HG03097 (cell line): ENCODE data around the gene ZC3H10.

Experiments
- ATAC-seq: cut with Tn5 transposase; IDR thresholded peaks from one replicate; pipeline ENCODE4 v1.9.1; 2021; ENCODE audit not compliant: unreplicated experiment, low FRiP score

The ZC3H10 gene

DNA sequence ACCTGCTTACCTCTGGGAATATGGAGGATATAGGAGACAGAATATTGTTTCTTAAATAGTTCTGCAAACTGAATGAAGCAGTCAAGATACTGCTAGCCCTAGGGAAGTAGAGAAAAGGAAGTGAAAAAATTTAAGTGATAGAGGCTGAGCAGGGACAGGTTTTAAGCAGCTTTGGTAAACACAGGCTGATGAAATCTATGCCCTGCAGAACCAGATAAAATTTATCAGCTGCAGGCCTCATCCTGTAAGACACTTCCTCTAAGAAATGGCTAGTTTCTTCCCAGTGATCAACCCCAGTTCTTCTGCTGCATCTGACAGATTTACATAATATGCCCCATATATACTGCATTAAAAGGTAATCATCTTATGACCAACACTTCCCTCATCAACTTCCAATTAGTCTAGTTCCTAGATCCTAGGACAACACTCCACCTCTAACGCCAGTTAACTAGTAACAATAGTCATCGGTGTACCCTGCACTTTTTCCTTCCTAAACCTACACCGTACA lies 8.7 kb downstream of the ZC3H10 start:
- no peak for ATAC-seq

DNA sequence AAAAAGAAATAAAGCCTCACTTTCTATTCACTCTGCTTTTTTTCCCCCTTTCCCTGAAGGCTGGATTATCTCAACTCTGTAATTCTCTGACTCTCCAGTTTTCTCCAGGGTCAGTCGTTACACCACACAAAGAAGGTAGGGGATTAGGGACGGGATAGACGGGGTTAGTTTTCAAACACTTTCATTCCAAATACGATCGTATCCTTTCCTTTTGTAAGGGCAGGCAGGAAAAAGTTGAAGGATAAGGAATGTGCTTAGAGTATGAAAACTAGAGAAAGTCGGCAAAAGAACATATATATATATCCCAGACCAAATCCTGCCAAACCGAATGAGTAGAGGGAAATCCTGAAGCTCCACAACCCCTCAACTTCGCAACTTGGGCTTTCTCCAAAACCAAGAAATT lies 9.4 kb downstream of the ZC3H10 start:
- no peak for ATAC-seq

DNA sequence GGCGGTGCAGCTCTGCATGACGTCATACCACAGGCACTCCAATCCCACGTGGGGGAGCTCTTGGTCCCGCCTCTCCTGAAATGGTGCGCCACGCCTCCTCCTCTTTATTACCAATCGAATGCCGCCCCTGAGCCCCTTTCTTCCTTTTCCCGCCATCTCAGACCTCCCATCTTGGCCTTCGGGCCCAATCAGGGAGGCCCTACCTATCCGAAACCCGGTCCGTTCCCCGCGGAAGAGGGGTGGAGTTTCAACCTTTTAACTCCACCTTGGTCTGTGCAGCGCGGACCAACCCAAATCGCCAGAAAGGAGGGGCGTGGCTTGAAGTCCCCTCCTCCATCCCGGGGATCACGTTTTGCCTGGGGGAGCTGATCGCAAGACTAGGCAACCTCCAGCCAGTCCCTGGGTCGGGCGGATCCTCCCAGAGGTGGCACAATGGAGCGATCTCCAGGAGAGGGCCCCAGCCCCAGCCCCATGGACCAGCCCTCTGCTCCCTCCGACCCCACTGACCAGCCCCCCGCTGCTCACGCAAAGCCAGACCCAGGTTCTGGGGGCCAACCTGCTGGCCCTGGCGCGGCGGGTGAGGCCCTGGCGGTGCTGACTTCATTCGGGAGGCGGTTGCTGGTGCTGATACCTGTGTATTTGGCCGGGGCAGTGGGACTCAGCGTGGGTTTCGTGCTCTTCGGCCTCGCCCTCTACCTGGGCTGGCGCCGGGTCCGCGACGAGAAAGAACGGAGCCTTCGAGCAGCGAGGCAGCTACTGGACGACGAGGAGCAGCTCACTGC lies 10.0 kb downstream of the ZC3H10 start, which contains the start of gene ESYT1:
Gene ESYT1, plus strand, starts transcription at position 380 of the 782 bp plus-strand sequence. Its CDS starts 53 bp downstream, at position 433.
- ATAC-seq: peak; percentile 79

DNA sequence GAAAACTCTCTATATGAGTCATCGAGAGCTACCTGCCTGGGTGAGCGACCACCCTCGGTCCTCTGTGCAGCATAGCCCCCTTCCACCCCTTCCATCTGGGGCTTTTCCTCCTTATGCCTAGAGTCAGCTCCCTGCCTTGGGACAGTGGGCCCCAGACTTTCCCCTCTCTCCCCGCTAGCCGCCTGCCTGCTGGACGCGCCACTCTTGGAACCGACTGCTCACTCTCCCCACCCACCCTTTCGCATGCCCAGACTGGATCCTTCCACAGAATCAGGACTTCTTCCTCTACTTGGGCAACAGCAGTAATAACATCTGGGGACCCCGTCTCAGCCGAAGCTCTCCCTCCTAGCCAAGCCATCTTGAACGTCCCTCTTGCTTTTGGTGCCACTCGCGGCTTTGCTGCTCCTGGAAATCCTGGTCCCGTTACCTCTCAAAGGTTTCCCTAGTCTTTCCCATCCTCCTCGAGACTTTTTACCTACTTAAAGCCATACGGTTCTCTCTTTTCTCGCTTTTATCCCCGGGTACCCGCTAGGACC lies 10.7 kb downstream of the ZC3H10 start:
- ATAC-seq: no peak

DNA sequence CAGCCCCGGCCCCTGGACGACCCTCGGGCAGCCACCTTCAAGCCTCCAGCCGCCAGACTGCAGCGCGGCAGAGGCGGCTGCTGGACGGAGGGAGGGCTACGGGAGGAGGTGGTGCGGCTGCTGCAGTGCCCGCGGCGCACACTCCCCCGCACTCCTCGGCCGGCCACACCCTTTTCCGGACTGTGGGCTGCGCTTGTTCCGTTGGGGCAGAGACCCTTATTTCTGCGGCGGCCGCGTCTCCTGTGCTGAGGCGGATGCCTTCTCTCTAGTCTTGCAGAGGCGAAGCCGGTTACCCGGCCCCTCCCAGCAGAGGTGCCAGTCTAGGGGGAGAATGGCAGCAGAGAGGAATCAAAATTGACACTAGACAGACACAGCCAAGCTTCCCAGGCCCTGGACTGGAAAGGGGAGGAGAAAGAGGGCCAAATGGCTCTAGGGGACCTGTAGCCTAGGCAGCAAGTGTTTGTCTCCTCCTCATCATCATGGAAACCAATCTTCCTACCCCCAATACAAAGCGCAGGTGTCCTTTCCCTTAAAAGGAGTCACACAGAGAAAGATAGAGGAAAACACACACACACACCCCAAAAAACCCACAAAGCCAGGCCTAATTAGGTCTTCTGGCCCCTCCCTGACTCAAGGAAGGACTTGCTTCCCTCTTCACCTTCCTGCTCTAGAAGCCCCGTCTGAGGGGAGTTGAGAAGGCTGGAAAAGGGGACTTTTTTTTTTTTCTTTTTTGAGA lies 11.3 kb downstream of the ZC3H10 start:
- no peak for ATAC-seq

DNA sequence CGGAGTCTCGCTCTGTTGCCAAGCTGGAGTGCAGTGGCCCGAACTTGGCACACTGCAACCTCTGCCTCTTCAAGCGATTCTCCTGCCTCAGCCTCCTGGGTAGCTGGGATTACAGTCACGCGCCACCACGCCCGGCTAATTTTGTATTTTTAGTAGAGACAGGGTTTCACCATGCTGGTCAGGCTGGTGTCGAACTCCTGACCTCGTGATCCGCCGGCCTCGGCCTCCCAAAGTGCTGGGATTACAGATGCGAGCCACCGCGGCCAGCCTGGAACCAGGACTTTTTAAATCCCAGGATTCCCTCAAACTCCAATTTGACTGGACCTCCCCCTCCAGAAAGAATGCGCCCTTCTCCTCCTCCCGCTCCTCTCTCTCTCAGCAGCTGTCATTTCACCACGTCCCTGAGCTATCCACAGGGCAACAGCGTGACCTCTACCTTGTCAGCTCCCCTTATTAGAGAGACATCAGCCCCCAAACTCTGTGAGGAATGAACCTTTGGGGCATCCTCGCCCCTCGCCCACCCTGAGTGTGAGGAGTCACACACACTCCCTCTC lies 12.0 kb downstream of the ZC3H10 start:
- no peak for ATAC-seq

DNA sequence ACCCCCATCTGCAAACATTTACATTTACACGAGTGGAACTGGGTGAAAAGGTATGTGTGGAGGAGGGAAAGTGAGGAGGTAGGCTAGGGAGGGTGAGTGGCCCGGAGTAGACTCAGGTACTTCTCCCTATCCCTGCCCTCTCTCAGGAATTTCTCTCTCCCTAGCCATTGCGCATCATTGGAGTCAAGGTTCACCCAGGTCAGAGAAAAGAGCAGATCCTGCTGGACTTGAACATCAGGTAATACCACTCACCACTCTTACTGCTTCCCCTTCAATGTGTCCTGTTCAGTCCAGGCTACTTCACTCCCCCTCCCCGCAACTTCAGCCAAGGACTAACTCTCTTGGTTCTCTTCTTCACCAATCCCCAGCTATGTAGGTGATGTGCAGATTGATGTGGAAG lies 12.8 kb downstream of the ZC3H10 start:
- ATAC-seq: no peak

DNA sequence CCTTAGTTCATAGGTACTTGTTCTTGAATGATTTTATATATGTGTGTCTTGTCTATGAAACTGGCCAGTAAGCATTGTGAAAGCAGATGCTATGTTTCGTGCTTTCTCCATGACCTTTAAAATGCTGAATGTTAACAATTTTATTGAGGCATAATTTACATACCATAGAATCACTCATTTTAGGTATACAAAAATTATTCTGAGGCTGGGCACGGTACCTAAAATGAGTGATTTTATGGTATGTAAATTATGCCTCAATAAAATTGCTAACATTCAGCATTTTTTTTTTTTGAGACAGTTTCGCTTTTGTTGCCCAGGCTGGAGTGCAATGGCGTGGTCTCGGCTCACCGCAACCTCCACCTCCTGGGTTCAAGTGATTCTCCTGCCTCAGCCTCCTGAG lies 16.8 kb downstream of the ZC3H10 start:
- no peak for ATAC-seq

DNA sequence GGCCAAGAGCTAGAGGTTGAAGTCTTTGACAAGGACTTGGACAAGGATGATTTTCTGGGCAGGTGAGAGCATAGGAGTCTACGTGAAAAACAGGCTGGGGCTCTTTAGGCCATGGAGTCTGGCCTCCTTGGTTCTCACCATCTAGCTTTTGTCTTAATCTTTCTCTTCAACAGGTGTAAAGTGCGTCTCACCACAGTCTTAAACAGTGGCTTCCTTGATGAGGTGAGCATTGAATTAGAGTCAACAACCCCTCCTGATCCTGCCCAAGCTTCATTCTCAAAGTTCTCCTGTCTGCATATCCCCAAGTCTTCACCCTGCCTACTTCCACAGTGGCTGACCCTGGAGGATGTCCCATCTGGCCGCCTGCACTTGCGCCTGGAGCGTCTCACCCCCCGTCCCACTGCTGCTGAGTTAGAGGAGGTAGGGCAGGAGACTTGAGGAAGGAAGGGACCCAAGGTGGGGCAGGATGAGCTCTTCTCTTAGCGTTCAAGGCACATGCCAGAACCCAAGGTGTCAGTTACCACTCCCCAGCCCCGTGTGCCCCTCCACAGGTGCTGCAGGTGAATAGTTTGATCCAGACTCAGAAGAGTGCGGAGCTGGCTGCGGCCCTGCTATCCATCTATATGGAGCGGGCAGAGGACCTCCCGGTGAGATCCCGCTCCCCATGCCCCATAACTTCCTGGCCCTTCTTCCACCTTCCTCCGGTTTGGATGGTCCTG lies 19.9 kb downstream of the ZC3H10 start:
- no peak for ATAC-seq

DNA sequence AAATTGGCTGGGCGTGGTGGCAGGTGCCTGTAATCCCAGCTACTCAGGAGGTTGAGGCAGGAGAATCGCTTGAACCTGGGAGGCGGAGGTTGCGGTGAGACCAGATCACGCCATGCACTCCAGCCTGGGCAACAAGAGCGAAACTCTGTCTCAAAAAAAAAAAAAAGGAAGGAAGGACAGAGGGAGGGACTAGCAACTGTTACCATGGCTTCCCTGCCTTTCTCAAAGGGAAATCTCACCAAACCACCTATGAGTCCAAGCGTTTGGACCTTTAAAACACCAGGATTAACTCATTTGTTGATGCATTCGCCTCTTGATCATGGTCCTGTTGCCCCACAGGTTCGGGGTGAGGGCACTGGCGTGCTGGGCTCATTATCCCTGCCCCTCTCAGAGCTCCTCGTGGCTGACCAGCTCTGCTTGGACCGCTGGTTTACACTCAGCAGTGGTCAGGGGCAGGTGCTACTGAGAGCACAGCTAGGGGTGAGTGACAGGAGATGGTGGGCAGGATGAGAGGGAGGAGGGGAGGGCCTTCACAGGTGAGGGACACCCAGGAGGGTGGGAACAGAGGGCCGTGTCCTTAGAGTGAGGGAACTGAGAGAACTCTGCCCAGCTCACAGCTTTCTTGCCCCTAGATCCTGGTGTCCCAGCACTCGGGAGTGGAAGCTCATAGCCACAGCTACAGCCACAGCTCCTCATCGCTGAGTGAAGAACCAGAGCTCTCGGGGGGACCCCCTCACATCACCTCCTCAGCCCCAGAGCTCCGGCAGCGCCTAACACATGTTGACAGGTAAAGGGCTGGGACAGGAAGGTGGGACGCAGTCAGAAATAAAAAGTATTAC lies 24.1 kb downstream of the ZC3H10 start:
- ATAC-seq: no peak

DNA sequence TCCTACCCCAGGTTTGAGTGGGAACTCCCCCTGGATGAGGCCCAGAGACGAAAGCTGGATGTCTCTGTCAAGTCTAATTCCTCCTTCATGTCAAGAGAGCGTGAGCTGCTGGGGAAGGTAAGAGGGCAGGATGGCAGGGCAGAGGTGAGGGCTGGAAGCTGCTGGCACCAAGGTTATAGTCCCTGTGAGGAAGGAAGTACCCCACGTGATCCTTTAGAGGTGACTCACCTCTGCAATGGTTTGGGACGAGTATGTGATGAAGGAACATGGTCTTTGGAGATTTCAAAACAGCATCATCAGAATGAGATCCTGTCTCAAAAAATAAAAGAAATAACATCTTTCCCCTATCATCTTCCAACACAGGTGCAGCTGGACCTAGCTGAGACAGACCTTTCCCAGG lies 25.2 kb downstream of the ZC3H10 start:
- no peak for ATAC-seq

DNA sequence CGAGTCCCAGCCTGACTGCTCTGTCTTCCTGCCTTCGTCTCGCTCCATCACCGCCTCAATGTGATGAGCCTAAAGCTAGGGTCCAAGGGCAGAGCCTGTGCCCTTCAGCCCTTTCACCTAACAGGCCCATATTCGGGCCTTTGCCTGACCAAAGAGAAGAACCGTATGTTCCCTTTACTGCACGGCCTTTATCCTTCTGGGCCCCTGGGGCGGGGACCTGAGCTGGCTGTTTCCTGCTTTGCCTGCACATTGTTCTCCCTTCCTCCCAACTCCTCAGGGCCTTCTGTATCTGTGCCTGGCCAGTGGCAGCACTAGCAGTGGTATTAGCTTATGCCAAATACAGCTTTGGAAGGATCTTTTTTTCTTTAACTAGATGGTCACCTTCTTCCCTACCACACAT lies 25.8 kb downstream of the ZC3H10 start:
- no peak for ATAC-seq

DNA sequence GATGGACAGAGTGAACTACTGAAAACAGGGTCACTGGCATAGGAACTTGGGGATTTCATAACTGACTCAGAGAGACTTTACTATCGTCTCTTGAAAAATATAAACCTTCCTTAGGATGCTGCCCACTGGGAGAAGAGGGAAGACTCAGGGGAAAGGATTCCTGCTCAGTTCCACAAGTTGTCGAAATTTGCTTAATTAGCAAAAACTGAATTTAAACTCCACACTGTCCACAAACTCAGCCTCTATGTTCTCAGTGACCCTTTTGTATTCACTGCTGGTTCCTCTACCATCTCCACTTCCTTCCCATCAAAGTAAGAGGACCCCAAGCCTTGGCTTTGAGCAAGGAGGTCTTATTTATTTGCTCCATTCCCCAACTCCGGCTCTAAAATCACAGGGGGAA lies 27.2 kb downstream of the ZC3H10 start:
- ATAC-seq: no peak

DNA sequence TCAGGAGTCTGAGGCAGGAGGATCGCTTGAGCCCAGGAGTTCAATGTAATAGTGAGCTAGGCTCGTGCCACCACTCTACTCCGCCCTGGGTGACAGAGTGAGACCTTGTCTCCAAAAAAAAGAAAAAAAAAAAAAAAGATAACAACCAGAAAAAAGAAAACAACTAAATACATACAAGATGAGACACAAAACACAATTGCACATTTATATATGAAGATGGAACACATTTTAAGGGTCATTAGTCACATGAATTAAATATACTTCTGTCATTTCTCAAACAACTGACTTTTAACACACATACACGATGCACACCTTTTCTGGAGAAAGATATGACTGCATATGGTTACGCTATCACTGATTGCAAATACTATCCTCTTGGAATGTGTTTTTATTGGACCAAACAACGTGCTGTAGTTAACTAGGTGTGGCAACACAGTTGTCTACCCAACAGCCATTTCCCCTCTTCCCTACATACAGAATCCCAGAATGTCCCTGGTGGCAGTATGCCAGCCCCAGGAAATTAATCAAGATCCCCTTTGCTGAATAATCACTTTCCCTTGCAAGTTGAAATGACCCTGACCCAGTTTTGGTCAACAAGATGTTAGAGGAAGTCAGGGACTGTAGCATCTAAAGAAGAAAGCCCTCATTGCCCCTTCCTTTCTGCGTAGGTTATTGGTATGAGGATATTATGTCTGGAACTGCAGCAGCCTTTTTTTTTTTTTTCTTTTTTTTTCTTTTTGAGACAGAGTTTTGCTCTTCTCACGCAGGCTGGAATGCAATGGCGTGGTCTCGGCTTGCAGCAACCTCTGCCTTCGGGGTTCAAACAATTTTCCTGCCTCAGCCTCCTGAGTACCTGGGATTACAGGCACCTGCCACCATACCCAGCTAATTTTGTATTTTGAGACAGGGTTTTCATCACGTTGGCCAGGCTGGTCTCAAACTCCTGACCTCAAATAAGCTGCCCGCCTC lies 28.7 kb downstream of the ZC3H10 start:
- no peak for ATAC-seq

DNA sequence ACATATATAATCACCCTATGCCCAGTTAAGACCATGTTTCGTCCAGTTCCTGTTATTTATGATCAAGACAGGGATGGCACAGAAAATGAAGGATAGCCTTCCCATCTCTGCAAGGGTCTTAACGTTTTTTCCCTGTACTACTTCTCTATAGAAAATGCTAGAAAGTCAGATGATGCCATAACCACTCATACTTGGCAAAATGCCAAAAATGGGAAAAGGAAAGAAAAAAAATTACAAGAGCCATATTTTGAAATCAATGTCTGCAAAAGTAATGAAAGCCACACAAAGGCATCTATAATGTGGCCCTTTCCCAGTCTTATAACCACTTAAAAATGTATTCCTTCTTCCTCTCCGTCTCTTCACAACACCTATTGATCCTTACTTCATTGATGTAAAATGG lies 32.5 kb downstream of the ZC3H10 start:
- ATAC-seq: no peak

DNA sequence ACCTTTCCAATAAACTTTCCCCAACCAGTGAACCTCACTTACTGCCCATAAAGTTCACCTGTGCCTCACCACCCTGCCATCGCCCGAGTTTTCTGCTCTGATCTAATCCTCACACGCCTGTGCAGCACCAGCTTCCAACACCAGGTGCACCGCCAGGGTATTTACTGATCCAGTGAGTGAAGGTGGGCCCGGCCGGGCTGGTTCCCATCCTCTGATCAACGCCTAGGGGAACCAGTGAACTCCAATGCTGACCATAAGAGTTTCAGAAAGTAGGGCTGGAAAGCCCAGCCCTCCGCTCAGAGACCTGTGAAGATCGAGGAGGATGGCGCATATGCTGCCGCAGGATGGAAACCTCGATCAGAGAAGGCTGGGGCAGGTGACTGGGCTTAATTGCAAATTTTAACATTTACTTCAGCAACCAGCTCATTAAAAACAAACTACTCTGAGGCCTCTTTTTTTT lies 33.6 kb downstream of the ZC3H10 start:
- ATAC-seq: peak; percentile 28

DNA sequence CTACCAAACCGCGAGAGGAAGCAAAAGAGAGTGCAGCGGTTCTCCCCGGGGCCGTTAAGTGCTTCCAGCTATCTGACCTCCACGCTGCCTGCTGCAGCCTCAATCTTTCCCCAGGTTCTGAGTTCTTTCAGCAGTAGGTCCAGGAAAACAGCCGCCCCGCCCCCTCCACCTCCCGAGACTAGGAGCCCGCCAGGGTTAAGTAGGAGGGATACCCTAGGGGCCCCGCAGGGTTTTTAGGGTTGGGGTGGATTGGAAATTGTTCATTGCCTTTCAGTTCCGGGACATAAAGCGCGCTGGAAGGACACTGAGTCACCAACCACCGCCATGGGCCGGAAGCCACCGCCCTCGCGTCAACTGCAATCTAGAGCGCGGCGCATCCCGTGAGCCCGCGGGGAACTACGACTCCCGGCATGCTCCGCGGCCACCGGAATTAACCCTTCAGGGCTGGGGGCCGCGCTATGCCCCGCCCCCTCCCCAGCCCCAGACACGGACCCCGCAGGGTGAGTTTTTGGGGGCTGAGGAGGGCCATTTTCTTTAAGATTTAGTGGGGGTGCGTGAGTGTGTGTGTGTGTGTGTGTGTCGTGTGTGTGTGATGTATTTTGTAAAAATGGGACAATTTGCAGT lies 34.2 kb downstream of the ZC3H10 start, which contains the start of gene MYL6B:
Gene MYL6B, plus strand, starts transcription at position 456 of the 624 bp plus-strand sequence. CDS start 1,332 bp downstream, outside the sequence.
- peak; percentile 76 for ATAC-seq
